ENCODE data around the gene PDE7B.

The PDE7B gene

DNA sequence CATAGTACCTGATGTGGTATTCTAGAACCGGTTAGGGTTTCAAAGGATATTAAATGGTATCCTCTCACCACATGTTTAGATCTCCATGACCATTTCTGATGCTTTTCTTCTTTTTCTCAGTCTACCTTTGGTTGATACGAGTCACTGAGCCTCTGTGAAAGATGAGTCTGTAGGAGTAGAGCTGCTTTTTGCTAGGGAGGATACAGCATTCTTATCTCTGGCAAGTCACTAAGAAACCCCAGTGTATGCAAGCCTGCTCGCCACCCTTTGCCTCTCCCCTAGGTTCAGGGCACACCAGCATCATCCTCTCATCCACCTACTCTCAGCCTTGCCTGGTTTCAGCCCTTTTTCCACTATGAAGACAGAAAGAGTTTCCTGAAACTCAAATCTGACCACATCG, 308.7 kb downstream of the PDE7B start:
- DNase-seq: no peak

DNA sequence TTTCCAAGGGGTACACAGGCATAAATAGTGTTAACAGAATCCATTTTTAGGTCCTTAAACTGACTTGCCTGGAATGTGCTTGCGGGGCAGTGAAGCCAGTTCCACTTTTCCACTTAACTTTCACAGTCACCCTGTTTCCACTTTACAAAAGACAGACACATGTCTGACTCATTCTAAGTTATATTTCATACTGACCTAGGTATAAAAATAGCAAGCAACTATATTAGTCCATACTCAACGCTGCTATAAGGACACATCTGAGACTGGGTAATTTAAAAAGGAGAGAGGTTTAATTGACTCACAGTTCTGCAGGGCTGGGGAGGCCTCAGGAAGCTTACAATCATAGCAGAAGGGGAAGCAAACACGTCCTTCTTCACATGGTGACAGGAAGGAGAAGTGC, 310.4 kb downstream of the PDE7B start:
- no peak for DNase-seq

DNA sequence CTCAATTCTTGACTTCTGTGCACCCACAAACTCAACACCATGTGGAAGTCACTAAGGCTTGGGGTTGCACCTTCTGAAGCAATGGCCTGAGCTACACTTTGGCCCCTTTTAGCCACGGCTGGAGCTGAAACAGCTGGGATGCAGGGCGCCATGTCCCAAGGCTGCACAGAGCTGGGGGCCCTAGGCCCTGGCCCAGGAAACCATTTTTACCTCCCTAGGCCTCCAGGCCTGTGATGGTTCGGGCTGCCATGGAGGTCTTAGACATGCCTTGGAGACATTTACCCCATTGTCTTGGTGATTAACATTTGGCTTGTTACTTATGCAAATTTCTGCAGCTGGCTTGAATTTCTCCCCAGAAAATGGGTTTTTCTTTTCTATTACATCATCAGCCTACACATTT, 311.8 kb downstream of the PDE7B start:
- no peak for DNase-seq

DNA sequence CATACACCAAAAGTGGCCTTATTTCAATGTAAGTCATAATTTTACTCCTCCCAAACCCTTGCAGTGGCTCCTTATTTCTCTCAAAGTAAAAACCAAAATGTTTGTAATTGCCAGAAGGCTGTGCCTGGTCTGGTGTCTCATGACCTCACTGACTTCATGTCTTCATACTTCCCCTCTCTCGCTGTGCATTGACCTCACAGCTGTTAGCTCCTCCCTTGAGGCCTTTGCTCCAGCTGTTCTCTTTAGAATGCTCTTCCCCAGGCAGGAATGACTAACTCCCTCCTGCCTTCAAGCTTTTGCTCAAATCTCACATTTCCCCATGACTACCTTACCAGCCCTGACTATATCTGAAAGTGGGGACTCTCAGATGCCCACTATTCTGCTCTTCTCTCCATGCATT, 315.3 kb downstream of the PDE7B start:
- DNase-seq: no peak

DNA sequence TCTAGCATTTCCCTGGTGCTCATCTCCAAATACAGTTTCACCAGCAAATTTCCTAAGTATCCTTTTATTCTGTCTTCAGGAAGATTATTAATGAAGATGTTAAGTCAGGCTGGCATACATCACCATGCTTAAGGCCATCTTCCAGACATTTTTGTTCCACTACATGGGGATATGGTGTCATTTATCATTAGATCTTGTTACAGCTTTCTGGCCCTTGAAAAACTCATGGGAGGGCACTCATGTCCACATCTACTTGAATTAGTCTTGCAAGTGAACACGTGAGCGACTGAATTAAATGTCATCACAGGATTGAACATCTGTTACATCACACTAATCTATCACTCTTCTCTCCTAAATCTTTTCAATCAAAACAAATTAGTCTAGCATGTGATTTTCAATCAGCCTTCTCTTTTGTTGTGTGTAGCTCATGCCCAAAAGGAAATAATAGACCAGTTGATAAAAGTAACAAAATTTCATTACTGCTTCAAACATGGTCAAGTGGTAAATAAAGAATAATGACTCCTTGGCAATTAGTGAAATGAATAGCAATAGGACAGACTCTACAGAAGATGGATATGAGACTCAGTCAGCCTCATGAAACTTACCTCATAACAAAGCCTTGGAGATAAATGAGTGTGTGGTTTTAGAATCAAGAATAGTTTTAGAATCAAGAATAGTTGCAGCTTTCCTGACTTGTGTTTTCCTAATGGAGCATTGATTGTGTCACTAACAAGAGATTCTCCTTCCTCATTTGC, 318.1 kb downstream of the PDE7B start:
- DNase-seq: no peak

DNA sequence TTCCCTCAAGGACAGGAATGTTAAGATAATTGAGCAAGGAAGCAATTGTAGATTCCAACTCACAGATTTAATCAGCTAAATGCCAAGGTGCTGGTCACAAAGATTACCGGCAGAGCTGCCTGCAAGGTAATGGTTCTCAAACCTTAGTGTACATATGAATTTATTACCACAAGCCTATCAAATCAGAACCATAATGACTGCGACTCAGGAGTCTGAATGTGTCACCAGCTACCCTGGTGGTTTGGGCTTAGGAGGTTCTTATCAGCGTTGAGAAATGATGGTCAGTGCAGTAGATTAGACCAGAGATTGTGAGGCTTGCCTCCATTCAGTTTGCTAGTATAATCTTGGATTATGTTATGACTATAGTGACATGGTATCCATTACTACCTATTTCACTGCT, 319.7 kb downstream of the PDE7B start:
- DNase-seq: no peak

DNA sequence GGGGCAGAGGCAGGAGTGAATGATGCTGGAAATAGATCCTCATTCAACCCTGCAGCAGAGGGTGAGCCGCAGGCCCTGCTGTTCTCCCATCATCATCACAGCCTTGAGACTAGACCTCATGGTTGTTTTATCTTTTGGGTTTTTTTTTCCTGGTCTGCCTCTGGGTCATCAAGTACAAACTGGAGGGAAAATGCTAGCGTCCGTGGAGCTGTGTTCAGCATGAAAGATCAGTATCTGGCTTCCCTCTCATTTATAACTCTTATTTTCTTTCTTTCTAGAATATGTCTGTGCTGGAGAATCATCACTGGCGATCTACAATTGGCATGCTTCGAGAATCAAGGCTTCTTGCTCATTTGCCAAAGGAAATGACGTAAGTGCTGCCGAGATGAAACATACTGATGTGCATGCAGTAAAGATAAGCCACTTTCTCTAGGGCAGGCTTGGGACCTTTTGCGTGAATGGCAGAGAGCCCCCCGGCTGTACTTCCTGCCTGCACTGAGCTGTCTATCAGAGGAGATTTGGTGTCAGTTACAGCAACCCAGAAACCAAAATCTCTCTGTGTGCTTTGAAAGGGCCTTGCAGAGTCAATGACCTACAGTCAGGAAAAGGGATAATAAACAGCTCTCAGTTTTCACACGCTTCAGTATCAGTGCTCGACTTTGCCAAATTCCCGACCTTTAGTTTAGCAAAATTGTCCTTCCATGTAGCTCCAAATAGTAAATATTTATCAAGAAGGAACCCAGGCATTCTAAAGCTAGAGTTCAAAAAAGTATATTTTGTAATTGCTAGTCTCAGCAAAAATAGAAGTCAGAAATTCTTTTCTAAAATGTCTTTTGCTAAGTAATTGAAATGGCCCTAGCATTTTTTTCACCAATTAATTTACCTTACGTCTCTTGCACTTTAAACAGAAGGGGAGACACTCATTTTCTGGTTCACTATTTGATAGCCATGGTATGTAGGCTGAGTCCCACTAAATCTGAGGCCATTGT, 322.3 kb downstream of the PDE7B start:
- DNase-seq: no peak

DNA sequence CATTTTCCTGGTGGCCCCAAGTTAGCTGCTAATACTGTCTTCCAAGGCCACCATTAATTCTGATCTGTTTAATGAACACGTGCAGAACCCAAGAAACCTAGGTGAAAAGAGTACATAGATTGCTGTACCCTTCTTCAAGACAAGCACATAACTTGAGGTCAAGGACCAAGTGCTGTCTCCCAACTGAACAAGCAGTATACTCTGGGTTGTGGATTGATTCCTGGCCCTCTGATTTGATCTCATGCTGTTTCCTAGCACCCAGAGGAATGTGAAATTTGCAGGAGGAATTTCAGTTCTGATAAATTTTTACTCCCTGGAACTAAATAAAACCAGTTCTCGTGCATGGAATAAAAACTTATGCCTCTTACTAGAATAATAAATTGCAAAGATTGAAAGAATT, 323.0 kb downstream of the PDE7B start:
- no peak for DNase-seq

DNA sequence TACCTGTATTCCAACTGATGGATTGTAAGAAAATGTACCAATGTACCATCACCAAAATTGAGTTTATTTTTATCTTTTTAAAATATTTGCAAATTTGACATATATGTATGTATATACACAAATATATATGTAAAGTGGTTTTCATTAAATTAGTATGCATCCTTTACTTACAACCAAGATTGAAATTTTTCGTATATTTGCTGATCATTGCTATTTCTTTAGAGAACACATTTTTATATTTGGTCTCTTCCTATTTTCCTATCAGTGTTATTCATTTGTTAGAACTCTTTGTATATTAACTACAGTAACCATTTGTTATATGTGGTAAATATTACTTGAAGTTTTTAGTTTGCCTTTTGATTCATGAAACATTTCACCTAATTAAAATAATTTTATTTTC, 324.4 kb downstream of the PDE7B start:
- no peak for DNase-seq

DNA sequence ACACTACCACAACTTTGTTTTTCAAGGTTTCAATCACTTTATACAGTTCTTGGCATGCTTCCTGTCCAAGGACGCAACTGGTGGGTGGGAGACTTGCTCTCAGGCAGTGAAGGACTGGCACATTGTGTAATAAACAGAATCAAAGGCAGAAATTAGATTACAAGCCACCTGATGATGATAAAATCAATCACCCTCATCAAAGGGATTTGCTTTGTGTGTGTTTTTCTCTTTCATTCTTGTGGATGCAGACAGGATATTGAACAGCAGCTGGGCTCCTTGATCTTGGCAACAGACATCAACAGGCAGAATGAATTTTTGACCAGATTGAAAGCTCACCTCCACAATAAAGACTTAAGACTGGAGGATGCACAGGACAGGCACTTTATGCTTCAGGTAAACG, 327.2 kb downstream of the PDE7B start:
- DNase-seq: no peak

DNA sequence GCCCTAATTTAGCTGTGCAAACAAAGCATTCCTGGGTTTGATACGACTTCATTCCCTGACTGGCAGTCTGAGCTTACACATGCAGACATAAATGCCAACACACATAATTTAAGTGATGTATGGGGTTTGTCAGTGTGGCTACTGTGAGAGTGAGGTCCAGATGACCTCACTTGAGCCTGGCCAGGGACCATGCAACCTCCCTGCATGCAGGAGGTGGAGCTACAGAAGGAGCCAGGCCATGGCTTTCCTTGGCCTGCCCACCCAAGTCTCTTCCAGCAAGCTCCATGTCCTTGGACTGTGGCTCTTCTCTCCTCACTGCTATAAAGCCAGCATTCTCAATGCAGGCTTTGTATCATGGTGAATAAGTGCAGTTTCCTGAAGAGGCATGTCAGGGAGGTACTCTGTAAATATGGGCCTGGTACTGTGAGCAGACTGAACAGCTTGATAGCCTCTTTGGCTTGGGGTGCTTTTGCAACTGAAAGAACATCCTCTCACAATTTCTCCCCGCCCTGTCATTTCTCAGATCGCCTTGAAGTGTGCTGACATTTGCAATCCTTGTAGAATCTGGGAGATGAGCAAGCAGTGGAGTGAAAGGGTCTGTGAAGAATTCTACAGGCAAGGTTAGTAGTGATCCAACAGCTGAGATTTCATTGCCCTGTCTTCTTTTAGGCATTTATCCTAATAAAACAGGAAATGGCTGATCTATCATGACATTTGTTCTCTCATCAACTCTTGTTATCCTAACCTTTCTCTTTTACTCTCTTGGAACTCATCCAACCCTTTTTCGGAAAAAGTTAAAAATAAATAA, 329.4 kb downstream of the PDE7B start:
- no peak for DNase-seq

DNA sequence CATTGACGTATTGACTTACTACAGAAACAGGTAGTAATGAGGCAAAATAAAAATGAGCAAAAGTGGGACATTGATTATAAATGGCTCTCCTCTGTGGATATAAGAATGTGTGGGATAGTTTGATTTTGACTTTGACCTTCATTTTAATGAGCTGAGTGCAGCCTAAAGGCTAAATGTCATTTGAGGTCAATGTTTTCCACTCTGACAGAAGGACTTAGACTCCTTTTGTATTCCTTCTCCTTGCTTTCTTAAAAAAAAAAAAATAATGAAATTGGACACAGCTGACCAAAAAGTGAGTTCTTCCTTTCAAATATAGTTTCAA, 330.0 kb downstream of the PDE7B start:
- DNase-seq: no peak

DNA sequence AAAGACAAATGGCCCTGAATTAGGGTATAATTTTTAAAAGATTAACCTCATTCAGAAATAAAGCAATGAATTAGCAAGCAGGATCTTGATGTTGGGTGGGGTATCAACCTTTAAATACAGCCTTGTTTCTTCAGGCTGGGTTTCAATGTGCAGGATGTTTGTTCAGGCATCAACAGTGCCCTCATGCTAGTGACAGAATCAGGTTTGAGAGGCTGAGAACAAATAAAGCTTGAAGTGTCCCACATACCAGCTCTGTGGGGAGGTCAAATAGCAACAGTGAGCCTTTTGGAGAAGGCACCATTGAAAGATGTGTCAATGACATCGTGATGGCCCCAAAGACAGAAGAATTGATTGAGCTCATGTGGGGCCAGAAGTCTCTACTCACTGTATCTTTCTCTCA, 330.4 kb downstream of the PDE7B start:
- no peak for DNase-seq

DNA sequence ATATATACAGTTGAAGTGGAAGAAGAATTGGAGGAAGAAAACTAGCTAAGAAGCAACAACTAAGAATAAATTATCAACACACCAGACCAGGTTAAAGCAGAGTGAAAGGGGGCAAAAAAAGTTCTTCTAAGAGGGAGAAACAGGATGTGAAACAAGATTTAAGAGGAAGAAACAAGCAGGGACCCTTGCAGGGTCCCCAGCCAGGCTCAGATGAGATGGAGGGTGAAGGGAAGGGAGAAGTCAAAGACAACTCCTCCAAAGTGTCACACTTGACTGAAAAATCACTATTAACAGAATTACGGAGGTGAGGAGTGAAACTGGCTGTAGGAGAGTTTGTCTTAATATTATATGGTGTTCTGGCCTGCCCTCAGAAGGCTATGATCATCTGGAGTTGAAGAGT, 333.2 kb downstream of the PDE7B start:
- DNase-seq: no peak

DNA sequence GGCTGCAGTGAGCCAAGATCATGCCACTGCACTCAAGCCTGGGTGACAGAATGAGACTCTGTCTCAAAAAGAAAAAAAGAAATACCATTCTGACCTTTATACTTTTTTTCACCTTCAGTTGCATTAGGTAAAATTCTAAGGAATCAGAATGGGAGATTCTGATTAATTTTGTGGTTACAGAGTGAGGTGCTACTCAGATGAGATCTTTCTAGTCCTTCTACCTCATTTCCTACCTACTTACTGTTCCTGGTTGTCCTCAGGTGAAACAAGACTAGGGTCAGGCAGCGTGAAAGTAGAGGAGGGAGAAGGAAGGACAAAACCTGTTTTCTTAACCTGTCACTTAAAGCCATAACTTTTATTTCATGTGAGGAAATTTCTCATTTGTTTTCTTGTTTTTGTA, 334.9 kb downstream of the PDE7B start:
- DNase-seq: no peak

DNA sequence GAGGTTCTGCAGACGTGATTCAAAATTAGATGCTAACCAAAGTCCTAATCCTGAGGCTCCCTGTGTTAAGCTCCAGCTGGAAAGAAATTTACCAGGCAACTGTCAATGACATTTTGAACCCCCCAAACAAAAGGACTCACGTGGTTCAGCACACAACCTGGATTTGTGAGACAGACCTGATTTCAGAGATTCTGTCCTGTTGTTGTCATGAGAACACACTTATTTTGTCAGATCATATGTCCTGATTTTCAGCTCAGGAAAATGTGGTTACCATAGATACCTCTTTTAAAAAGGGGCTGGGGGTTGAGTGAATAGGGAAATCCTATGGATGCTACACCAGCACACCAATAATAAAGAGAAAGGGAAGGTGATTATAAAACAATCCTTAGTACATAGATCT, 337.0 kb downstream of the PDE7B start:
- no peak for DNase-seq

DNA sequence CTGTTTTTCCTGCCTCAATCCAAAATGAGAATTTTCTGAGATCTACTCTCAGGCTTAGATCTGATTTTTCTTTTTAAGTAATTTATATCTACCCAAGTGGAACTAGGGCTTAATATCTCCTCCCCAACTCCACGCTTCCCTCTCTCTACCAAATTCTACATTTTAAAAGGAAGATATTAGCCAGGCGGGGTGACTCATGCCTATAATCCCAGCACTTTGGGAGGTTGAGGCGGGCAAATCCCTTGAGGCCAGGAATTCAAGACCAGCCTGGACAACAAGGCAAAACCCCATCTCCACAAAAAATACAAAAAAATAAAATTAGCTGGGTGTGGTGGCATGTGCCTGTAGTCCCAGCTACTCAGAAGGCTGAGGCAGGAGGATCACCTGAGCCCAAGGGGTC, 337.6 kb downstream of the PDE7B start:
- no peak for DNase-seq

DNA sequence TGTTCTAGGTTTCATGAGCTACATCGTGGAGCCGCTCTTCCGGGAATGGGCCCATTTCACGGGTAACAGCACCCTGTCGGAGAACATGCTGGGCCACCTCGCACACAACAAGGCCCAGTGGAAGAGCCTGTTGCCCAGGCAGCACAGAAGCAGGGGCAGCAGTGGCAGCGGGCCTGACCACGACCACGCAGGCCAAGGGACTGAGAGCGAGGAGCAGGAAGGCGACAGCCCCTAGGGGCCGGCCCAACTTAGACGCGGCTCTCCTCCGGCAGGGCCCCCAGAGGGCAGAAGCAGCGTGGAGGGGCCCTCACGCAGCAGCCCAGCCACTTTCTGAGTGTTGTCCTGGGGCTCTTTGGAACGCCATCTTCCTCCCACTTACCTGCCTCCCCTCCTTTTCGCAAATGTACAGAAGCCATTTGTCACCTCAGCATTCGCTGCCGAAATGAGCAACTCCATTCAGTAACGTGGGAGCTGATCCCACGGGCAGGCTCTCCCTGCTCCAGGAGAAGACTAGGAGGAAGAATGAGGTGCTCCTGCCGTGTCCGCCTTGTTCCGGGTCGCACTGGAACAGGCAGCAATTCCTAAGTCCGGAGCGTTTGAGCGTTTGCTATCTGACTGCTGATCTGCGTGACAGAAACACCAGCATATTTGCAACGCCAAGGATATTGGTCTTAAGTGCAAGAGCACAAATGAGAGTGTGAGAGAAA, 340.3 kb downstream of the PDE7B start:
- DNase-seq: no peak

DNA sequence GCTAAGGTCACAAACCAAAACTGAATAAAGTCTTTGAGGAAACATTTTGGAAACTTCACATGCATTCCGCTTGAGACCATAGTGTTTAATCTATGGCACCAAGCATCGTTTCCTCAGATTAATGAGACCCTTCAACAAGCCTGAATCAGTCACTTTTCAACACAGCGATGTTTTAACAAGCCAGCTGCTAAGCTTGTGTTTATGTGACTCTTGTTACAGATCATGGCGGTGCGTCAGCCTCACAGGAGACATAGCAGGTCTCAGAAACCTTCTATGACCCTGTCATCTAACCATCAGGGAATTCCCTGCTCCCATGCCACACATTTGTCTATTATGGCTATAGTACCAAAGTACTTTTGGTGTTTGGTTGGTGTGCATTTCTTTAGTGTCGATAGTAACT, 341.4 kb downstream of the PDE7B start:
- DNase-seq: no peak

DNA sequence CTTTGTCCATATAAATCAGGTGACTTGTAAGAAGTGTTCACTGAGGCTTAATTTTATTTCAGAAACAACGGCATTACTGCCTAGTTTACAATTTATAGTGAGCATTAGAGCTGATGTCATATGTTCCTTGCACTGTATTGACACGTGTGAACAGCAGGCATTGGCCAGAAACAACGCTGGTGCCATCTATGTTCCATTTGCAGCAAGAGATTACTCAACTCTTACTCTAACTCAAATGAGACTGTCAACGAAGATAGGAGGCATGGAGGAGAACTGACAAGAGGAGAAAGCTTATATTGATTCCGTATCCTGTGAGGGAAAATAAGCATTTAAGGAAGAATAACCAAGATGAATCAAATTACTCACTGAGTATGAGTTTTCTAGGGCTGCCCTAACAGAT, 350.2 kb downstream of the PDE7B start:
- DNase-seq: peak; percentile 8

DNA sequence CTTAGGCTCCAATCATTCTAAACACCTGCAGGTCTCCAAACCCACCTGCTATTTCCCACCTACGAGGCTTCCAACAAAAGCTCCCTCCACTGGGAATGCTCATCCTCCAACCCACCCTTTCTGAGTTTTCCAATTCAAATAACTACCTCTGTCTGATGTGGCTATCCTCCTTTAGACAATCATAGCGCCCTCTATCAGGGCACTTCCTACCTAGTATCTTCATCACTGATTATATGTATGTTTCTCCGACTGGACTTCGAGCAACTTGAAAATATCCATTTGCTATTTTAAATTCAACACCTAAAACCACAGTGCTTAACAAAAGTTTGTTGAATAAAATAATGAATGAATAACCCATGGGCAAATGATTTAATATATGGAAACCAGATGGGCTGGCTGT, 357.3 kb downstream of the PDE7B start:
- no peak for DNase-seq

DNA sequence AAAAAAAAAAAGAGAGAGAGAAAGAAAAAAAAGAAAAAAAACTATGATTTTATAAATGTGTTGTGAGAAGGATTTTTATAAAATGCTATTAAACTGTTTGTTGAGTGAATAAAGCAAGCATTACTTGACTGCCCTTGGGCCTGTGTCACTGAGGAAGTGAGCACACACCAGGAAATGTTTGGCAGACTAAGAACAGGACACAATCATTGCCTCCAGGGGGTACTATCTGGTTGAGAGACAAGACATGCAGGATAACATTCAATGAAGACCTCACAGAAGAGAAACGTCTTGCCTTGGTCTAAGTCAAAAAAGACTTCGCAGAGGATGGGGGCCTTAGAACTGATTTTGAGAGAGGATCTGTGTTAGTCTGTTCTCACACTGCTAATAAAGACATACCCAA, 358.0 kb downstream of the PDE7B start:
- no peak for DNase-seq

All from NCI-H1105 (cell line).